Activated naive CD4-positive, alpha-beta T cell treated with anti-CD3 and anti-CD28 coated beads, Interleukin-2, amount 10 ng/mL, durations not matched to agents 5 hours and 36 hours (primary cell): ENCODE measurements around the gene NCR3LG1. TPM values are rescaled to one million over a fixed set of nuclear protein-coding genes. Genes with fewer than 3 reads are reported as not detected.

Experiments used
- total RNA-seq, 2 experiments: library from RNA; stranded (reverse); gene quantifications; one replicate each; pipeline ENCODE4 v1.2.3, GENCODE V29; 2021

Gene NCR3LG1
- under 1 TPM; 0.48 to 0.66 TPM for total RNA-seq

GRCh38 chr11:17351510-17352176, at the start of gene NCR3LG1:
TSS of gene NCR3LG1 (plus strand) at chr11:17351800. CDS start at chr11:17351970, 170 bp downstream.

GRCh38 chr11:17388609-17389210, 37.1 kb downstream of the NCR3LG1 start, which contains the start of gene KCNJ11:
TSS of gene KCNJ11 (minus strand) at chr11:17388659. CDS start at chr11:17388091, 568 bp downstream.

Other genes with a start within 250 kb of the NCR3LG1 start
- gene PIK3C2A, start 143.8 kb upstream of the NCR3LG1 start, total RNA-seq = 10 to 100 TPM; 23.1 to 24.6 TPM
- 100 to 1,000 TPM; 135 to 137 TPM for gene NUCB2, start 75.1 kb upstream of the NCR3LG1 start, total RNA-seq
- gene KCNJ11, start 36.9 kb downstream of the NCR3LG1 start, total RNA-seq = under 1 TPM; 0.77 to 0.91 TPM
- under 1 TPM in 1 of 2 experiments, not detected in 1; 0.18 TPM for gene ABCC8, start 125.0 kb downstream of the NCR3LG1 start, total RNA-seq
- gene USH1C, start 192.6 kb downstream of the NCR3LG1 start, total RNA-seq = not detected
- gene OTOG, start 195.5 kb downstream of the NCR3LG1 start, total RNA-seq = not detected